ENCODE results near the gene INSYN1. TPM values are rescaled to one million over a fixed set of nuclear protein-coding genes. Genes with fewer than 3 reads are reported as not detected.

Gene INSYN1
- total and polyA plus RNA-seq, 4 donors = 0.86 to 5.6 (median 4.0) TPM

DNA sequence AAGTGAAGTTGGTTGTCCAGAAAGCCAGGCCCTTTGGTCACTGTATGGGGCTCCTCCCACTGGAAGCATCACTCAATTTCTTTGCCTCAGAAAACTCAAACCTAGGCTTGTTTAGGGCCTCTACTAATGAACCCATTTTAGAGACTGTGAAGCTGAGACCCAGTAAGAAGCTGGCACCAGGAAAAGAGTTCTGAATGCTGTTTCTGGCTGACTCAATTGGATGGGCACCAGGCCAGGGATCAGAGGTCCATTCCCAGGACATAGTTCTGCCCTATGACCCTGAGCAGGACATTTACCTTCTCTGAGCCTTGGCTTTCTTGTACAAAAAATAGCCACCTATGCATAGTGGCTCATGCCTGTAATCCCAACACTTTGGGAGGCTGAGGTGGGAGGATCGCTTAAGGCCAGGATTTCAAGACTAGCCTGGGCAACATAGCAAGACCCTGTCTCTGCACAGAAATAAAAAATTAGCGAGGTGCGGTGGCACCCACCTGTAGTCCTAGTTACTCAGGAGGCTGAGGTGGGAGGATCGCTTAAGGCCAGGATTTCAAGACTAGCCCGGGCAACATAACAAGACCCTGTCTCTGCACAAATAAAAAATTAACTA, 38.4 kb downstream of the INSYN1 start:
- Histone ChIP-seq H3K4me3 (no peak overlapping the region), H3K4me1 (ENCODE audit: control insufficient read depth in 5 of 5, insufficient read depth in 5 of 5, low read length in 5 of 5) (peaks cover 0 to 5% (median 0%) of the 10 kb centered on the region in 5 donors), H3K9me3 (ENCODE audit: control insufficient read depth in 4 of 4, insufficient read depth in 3 of 4, low read length in 3 of 4) (no peaks in the 10 kb centered on the region), H3K27me3 (ENCODE audit: control insufficient read depth in 3 of 3, insufficient read depth in 3 of 3, low read length in 2 of 3) (no peaks in the 10 kb centered on the region), H3K27ac (ENCODE audit: low read depth in 1 of 2, low read length in 1 of 2) (no peak overlapping the region), H3K36me3 (ENCODE audit: control insufficient read depth in 4 of 4, insufficient read depth in 4 of 4, low read length in 4 of 4) (peaks cover 0 to 24% (median 11%) of the 10 kb centered on the region in 4 donors), H3K9ac (ENCODE audit: insufficient read depth in 1 of 2, low read length in 2 of 2) (no peak overlapping the region)
- no peak for DNase-seq
- TF ChIP-seq, protein P1, sequence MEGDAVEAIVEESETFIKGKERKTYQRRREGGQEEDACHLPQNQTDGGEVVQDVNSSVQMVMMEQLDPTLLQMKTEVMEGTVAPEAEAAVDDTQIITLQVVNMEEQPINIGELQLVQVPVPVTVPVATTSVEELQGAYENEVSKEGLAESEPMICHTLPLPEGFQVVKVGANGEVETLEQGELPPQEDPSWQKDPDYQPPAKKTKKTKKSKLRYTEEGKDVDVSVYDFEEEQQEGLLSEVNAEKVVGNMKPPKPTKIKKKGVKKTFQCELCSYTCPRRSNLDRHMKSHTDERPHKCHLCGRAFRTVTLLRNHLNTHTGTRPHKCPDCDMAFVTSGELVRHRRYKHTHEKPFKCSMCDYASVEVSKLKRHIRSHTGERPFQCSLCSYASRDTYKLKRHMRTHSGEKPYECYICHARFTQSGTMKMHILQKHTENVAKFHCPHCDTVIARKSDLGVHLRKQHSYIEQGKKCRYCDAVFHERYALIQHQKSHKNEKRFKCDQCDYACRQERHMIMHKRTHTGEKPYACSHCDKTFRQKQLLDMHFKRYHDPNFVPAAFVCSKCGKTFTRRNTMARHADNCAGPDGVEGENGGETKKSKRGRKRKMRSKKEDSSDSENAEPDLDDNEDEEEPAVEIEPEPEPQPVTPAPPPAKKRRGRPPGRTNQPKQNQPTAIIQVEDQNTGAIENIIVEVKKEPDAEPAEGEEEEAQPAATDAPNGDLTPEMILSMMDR (IDR thresholded peaks at IDR 0.05; ENCODE audit: control extremely low read depth, extremely low read depth) = no peak
- ATAC-seq (ENCODE audit: insufficient read depth, low FRiP score) = no peak
- 97 to 100% methylated on average over 5 of the region's 5 CpGs for WGBS, 2 donors

DNA sequence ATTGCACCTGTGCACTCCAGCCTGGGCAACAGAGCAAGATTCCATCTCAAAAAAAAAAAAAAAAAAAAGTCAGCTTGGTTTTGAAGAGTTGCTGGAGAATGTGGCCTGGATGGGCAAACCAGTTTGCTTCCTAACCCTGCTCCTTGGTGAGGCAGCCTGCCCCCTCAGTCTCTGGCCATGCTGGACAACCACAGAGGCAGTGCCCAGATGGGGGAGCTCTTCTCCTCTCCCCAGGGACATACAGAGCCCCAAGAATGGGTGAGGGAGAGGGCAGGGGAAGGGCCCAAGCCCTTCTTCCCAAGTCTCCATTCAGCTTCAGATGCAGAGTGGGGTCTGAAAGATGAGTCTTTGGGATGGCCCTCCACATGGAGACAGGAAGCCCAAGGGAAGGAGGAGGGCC, 41.0 kb downstream of the INSYN1 start:
- Histone ChIP-seq H3K4me3 (no peak overlapping the region), H3K36me3 (ENCODE audit: control insufficient read depth in 4 of 4, insufficient read depth in 4 of 4, low read length in 4 of 4) (peaks cover 0 to 34% (median 21%) of the 10 kb centered on the region in 4 donors), H3K4me1 (ENCODE audit: control insufficient read depth in 5 of 5, insufficient read depth in 5 of 5, low read length in 5 of 5) (peaks cover 0 to 7% (median 0%) of the 10 kb centered on the region in 5 donors), H3K27ac (ENCODE audit: low read depth in 1 of 2, low read length in 1 of 2) (no peak overlapping the region), H3K27me3 (ENCODE audit: control insufficient read depth in 3 of 3, insufficient read depth in 3 of 3, low read length in 2 of 3) (no peaks in the 10 kb centered on the region), H3K9me3 (ENCODE audit: control insufficient read depth in 4 of 4, insufficient read depth in 3 of 4, low read length in 3 of 4) (no peaks in the 10 kb centered on the region), H3K9ac (ENCODE audit: insufficient read depth in 1 of 2, low read length in 2 of 2) (no peak overlapping the region)
- ATAC-seq (ENCODE audit: insufficient read depth, low FRiP score) = no peak
- TF ChIP-seq, protein P1 (IDR thresholded peaks at IDR 0.05; ENCODE audit: control extremely low read depth, extremely low read depth) = no peak
- no peak for DNase-seq

DNA sequence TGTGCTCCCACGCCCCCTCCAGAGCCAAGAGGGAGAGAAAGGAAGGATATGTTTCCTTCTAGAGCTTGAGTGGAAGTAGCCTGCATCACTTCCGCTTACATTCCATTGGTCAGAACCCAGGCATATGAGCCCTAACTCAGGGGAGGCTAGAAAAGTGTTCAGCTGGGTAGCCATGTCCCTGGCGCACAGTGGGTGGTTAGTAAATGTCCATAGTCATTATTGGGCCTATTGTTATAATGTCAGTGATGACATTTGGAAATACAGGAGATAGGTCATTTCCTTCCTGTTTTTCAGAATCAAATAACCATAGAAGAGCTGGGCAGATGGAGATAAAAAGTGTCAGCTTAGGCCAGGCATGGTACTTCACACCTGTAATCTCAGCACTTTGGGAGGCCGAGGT, 41.6 kb downstream of the INSYN1 start:
- Histone ChIP-seq H3K4me3 (no peak overlapping the region), H3K27me3 (ENCODE audit: control insufficient read depth in 3 of 3, insufficient read depth in 3 of 3, low read length in 2 of 3) (no peaks in the 10 kb centered on the region), H3K4me1 (ENCODE audit: control insufficient read depth in 5 of 5, insufficient read depth in 5 of 5, low read length in 5 of 5) (peaks cover 0 to 7% (median 0%) of the 10 kb centered on the region in 5 donors), H3K27ac (ENCODE audit: low read depth in 1 of 2, low read length in 1 of 2) (no peak overlapping the region), H3K36me3 (ENCODE audit: control insufficient read depth in 4 of 4, insufficient read depth in 4 of 4, low read length in 4 of 4) (peaks cover 0 to 40% (median 24%) of the 10 kb centered on the region in 4 donors), H3K9me3 (ENCODE audit: control insufficient read depth in 4 of 4, insufficient read depth in 3 of 4, low read length in 3 of 4) (no peaks in the 10 kb centered on the region), H3K9ac (ENCODE audit: insufficient read depth in 1 of 2, low read length in 2 of 2) (no peak overlapping the region)
- ATAC-seq (ENCODE audit: insufficient read depth, low FRiP score) = no peak
- DNase-seq = no peak
- TF ChIP-seq, protein P1 (IDR thresholded peaks at IDR 0.05; ENCODE audit: control extremely low read depth, extremely low read depth) = no peak
- 60 to 64% methylated on average over 4 of the region's 4 CpGs for WGBS, 2 donors

DNA sequence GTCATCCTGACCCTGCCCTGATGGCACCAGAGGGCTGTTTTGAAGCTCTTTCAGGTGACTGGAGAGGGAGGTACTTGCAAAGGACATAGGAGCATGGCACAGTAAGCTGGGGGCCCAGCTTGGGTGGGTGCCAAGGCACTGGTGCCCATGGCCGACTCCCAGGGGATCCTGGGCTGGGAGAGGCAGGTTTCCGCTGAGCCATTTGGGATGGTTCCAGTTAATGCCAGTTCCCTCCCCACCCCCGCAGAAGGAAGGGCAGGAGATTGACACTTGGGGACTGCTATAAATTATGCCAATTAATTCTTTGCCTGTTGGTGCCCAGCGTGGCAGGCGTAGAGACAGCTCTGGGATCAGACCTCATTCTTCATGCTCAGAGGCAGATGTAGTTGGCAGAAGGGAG, 42.8 kb downstream of the INSYN1 start:
- Histone ChIP-seq H3K9ac (ENCODE audit: insufficient read depth in 1 of 2, low read length in 2 of 2) (no peak overlapping the region), H3K9me3 (ENCODE audit: control insufficient read depth in 4 of 4, insufficient read depth in 3 of 4, low read length in 3 of 4) (no peaks in the 10 kb centered on the region), H3K27ac (ENCODE audit: low read depth in 1 of 2, low read length in 1 of 2) (no peak overlapping the region), H3K27me3 (ENCODE audit: control insufficient read depth in 3 of 3, insufficient read depth in 3 of 3, low read length in 2 of 3) (no peaks in the 10 kb centered on the region), H3K4me3 (no peak overlapping the region), H3K36me3 (ENCODE audit: control insufficient read depth in 4 of 4, insufficient read depth in 4 of 4, low read length in 4 of 4) (peaks cover 0 to 44% (median 26%) of the 10 kb centered on the region in 4 donors), H3K4me1 (ENCODE audit: control insufficient read depth in 5 of 5, insufficient read depth in 5 of 5, low read length in 5 of 5) (peaks cover 0 to 7% (median 0%) of the 10 kb centered on the region in 5 donors)
- TF ChIP-seq, protein P1 (IDR thresholded peaks at IDR 0.05; ENCODE audit: control extremely low read depth, extremely low read depth) = no peak
- 81 to 90% methylated on average over 5 of the region's 5 CpGs for WGBS, 2 donors
- DNase-seq (no peak), ATAC-seq (ENCODE audit: insufficient read depth, low FRiP score) (no peak)
